HG03571 (cell line): ENCODE results near the gene OR4X2.
"Not testable (repeated sequence)": the region's sequence is repeated elsewhere in the genome, so short reads cannot be mapped to it uniquely, and the experiment has no call there.

ENCODE experiments used
- ATAC-seq: cut with Tn5 transposase; IDR thresholded peaks from one replicate; pipeline ENCODE4 v1.9.1; 2021; ENCODE audit not compliant: unreplicated experiment

OR4X2 gene, protein sequence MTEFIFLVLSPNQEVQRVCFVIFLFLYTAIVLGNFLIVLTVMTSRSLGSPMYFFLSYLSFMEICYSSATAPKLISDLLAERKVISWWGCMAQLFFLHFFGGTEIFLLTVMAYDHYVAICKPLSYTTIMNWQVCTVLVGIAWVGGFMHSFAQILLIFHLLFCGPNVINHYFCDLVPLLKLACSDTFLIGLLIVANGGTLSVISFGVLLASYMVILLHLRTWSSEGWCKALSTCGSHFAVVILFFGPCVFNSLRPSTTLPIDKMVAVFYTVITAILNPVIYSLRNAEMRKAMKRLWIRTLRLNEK

DNA sequence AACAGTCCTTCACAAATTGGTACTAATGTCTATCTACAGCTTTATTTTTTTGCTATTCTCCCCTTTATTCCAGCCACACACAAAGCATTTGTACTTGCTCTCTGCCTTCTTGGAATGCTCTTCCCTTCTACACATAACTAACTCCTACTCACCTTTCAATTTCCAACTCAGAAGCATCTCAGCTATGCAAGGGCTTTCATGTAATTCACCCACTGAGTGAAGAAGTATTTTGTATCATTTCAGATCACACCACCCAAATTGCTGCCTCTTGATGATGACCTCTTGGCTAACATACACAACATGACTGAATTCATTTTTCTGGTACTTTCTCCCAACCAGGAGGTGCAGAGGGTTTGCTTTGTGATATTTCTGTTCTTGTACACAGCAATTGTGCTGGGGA lies at the start of gene OR4X2:
OR4X2 (plus strand) TSS at position 301 of the 400 bp plus-strand sequence; CDS start at position 301, 0 bp downstream.
- no peak for ATAC-seq

- no peak for ATAC-seq
Observed at GRCh38 chr11:48207881-48208280, 37.0 kb upstream of the OR4X2 start.

- no peak for ATAC-seq
Observed at GRCh38 chr11:48210052-48210451, 34.9 kb upstream of the OR4X2 start.

GRCh38 chr11:48216510-48216909 lies 28.4 kb upstream of the OR4X2 start, which contains the start of gene OR4B1:
Gene OR4B1, plus strand, starts transcription at chr11:48216810. Its CDS starts 0 bp downstream, at chr11:48216810.
- no peak for ATAC-seq

DNA sequence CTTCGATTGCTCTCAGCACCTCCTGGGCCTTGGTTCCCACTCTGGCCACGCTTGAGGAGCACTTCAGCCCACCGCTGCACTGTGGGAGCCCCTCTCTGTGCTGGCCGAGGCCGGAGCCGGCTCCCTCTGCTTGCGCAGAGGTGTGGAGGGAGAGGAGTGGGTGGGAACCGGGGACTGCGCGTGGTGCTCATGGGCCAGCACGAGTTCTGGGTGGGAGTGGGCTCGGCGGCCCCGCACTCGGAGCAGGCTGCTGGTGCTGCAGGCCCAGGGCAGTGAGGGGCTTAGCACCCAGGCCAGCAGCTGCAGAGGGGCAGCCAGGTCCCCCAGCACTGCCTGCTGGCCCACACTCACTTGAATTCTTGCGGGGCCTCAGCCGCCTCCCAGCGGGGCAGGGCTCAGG lies 16.1 kb upstream of the OR4X2 start:
- ATAC-seq: no peak

DNA sequence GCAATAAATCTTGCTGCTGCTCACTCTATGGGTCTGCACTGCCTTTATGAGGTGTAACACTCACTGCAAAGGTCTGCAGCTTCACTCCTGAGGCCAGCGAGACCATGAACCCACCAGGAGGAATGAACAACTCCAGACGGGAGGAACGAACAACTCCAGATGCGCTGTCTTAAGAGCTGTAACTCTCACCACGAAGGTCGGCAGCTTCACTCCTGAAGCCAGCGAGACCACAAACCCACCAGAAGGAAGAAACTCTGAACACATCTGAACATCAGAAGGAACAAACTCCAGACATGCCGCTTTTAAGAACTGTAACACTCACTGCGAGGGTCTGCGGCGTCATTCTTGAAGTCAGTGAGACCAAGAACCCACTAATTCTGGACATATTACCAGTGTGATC lies 14.8 kb upstream of the OR4X2 start:
- not testable (repeated sequence) for ATAC-seq

DNA sequence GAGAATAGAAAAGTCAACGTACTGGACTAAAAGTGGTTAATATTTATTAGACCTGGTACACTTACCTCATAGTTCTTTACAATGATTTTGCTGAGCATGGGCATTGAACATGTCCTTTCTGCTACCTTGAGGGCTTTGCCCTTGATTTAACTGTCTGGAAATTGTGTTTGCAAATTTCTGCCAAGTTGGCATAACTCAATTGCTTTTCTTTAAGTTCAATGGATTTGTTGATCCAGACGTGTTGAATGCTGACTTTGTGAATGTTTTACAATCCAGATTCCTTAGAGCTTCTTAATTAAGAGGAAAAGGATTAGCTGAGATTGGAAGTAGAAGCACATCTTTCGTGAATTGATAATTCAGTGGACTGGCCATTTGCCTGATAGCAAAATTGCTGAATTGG lies 7.2 kb upstream of the OR4X2 start:
- ATAC-seq: no peak

DNA sequence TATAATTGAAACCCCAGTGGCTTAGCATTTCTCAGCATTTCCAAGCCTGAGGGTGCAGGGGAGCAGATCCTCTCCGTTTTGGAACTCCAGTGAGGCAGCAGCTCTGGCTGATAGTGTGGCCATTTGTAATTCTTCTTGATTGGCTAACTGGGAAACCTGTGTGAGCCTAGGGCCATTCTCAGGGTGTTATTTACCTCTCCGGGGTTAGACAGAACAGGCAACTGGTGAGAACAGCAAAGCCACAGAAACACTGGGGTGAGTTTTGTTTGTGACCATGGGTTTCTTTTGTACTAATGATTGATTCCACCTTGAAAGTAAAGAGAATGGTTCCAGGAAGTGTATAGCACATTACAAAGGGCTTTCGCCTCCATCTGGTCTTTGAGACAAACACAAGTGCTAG lies 2.4 kb upstream of the OR4X2 start:
- ATAC-seq: no peak

DNA sequence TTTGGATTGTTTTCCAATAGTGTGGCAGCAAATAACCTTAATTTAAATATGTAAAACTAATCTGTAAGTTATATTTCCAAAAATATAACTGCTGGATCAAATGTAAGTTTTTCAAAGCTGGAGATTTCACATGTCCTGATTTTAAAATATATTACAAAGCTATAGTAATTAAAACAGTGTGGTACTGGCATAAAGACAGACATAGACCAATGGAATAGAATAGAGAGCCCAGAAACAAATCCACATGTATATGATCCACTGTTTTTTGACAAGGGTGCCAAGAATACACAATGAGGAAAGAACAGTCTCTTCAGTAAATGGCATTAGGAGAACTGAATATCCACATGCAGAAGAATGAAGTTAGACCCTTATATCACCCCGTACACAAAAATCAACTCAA lies 4.0 kb downstream of the OR4X2 start:
- no peak for ATAC-seq

DNA sequence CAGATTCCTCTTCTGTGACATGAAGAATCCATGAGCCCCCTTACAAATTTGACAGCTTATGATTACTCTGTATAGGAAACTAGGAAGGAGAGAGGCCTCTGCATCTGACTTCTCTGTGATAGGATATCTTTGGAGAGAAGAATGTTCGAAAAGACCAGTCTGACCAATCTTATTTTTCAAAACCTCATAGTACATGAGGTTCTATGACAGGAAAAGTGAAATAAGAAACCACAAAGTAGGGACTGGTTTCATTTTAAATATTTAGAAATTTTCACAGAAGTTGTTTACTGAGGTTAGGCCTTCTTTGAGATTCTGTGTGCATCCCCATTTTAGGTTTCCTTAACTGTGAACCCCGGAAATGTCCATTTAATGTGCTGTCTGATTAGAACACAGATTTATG lies 16.7 kb downstream of the OR4X2 start:
- no peak for ATAC-seq

DNA sequence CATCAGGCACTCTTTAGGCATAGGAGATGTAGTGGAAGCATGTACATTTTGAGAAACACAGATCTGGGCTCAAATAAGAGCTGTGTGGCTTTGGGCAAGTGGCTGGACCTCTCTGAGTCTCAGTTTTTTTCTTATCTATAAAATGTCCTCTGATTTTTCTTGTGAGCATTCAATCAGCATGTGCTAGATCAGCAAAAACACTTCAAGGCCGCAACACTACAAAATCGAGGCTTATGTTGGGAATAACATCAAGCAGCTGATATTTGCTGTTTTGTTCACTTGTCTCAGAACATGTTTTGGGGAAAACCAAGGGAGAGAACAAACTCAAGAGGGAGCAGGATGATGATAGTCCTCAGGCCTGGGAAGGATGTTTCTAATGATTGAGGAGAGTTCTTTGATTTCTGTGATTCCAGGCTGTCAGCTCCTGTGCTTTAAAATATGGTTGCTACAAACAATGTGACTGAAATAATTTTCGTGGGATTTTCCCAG lies 18.6 kb downstream of the OR4X2 start, which contains the start of gene OR4X1:
OR4X1 (plus strand) TSS at position 439 of the 489 bp plus-strand sequence; CDS start at position 439, 0 bp downstream.
- ATAC-seq: no peak

- no peak for ATAC-seq
Observed at GRCh38 chr11:48270621-48271020, 25.7 kb downstream of the OR4X2 start.

DNA sequence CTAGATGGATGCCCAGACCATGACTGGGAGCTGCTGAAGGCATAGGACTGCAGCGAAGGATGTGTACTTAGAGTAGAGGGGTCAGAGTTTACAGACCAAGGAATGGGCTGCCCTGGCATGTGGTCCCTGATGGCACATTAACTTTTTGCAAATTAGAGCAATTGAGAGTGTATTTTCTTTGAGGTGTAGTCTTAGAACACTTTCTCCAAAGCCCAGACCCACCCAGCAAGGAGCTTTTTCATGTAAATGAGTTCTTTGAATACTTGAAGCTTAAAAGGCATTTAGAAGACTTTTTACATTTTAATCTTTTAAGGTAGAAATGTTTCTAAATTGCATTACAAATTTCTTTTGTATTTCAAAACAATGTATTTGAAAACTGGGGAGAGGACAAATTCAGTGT lies 27.7 kb downstream of the OR4X2 start:
- no peak for ATAC-seq
